Fibroblast of gingiva (primary cell): Measurements from ENCODE around the gene HEPN1.
"Not testable (repeated sequence)": the region's sequence is repeated elsewhere in the genome, so short reads cannot be mapped to it uniquely, and the experiment has no call there.

Experiments used
- DNase-seq: peaks from one replicate; pipeline ENCODE4 v3.0.0-alpha.2; 2011; ENCODE audit warnings: low read depth

HEPN1 gene

GRCh38 chr11:124942466-124943253 lies 23.6 kb downstream of the HEPN1 start:
- no peak for DNase-seq

GRCh38 chr11:124943254-124943616 lies 24.2 kb downstream of the HEPN1 start:
- DNase-seq, result no peak

GRCh38 chr11:124943741-124944140 lies 24.7 kb downstream of the HEPN1 start:
- DNase-seq, result no peak

GRCh38 chr11:124944565-124944964 lies 25.5 kb downstream of the HEPN1 start:
- DNase-seq, result no peak

GRCh38 chr11:124945826-124946225 lies 26.8 kb downstream of the HEPN1 start:
- DNase-seq, result no peak

GRCh38 chr11:124946735-124947141 lies 27.7 kb downstream of the HEPN1 start:
- peak; percentile 36 for DNase-seq

GRCh38 chr11:124950601-124951330 lies 31.7 kb downstream of the HEPN1 start:
- DNase-seq, result no peak

- no peak for DNase-seq
These were observed 32.3 kb downstream of the HEPN1 start for GRCh38 chr11:124951341-124951740.

GRCh38 chr11:124953753-124954589 lies 34.9 kb downstream of the HEPN1 start, which contains the start of gene CCDC15:
Gene CCDC15 (plus strand): TSS chr11:124954202. CDS start chr11:124954733, 531 bp downstream.
- DNase-seq, result peak; percentile 96

- no peak for DNase-seq
These were observed 35.5 kb downstream of the HEPN1 start for GRCh38 chr11:124954590-124954955.

GRCh38 chr11:124955035-124955434 lies 36.0 kb downstream of the HEPN1 start:
- no peak for DNase-seq

GRCh38 chr11:124961972-124962609 lies 43.0 kb downstream of the HEPN1 start:
- peak; percentile 74 for DNase-seq

- not testable (repeated sequence) for DNase-seq
These were observed 49.1 kb downstream of the HEPN1 start for GRCh38 chr11:124968197-124968596.
